ENCODE measurements around the gene SLC12A8. TPM values are rescaled to one million over a fixed set of nuclear protein-coding genes. Genes with fewer than 3 reads are reported as not detected.

The SLC12A8 gene
- total RNA-seq, 4 donors from 2014 or later = 2.3 to 13.1 (median 3.9) TPM

DNA sequence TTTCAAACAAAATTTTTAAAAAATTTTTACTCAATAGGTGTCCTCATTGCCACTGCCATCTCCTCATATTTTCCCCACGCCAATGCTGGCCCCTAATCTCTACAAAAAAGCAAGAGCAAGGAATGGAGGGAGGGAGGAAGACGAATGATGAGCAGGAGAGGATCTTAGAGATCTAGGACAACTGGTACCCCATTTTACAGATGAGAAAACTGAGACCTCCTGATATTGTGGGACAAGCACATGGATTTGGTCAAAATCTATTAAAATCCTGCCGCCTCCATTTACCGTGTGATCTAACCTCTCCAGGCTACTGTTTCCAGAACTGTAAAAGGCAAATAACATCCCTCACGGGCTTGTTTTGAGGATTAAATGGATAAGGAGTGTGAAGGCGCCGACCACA, 161.3 kb downstream of the SLC12A8 start:
- TF ChIP-seq POLR2A (IDR thresholded peaks at IDR 0.05) = no peak
- TF ChIP-seq, protein P1, sequence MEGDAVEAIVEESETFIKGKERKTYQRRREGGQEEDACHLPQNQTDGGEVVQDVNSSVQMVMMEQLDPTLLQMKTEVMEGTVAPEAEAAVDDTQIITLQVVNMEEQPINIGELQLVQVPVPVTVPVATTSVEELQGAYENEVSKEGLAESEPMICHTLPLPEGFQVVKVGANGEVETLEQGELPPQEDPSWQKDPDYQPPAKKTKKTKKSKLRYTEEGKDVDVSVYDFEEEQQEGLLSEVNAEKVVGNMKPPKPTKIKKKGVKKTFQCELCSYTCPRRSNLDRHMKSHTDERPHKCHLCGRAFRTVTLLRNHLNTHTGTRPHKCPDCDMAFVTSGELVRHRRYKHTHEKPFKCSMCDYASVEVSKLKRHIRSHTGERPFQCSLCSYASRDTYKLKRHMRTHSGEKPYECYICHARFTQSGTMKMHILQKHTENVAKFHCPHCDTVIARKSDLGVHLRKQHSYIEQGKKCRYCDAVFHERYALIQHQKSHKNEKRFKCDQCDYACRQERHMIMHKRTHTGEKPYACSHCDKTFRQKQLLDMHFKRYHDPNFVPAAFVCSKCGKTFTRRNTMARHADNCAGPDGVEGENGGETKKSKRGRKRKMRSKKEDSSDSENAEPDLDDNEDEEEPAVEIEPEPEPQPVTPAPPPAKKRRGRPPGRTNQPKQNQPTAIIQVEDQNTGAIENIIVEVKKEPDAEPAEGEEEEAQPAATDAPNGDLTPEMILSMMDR (IDR thresholded peaks at IDR 0.05) = no peak
- H3K4me3 ChIP-seq (ENCODE audit: low read depth, poor library complexity, severe bottlenecking) = no peak overlapping the region
- DNase-seq (ENCODE audit: low spot score in 2 of 2) = no peak
- 67 to 82% methylated on average over 7 of the region's 7 CpGs for WGBS, 2 donors
- intact Hi-C loops (cut with DNase I; ENCODE audit: low total_unique reads) = no loop called here

DNA sequence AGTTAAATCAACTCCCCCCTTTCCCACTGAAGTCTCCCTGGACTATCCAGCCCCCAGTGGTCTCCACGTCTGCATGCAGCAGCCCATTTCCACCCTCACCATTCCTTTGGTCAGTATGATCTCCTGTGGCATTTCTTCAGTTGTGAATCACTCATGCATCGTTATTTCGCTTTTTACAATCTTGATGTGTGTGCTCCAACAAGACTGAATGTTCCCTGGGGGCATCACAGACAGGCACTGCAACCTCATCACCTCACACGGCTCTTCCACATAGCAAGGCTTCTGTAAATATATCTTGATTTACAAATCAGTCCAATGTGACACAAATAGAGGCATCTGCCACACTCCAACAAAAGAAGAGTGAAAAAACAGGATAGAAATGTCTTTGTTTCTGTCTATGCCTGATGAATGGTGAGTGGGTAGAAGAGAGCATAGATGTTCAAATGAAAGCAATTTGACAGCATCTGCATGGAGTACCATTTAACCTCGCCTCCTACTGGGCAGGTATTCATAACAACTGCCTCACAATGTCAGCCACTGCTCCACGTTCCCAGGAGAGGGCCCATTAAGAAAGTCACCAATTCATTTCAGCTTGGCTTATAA, 162.0 kb downstream of the SLC12A8 start:
- no peak overlapping the region for H3K4me3 ChIP-seq (ENCODE audit: low read depth, poor library complexity, severe bottlenecking)
- DNase-seq (ENCODE audit: low spot score in 2 of 2) = no peak
- intact Hi-C loops (cut with DNase I; ENCODE audit: low total_unique reads) = no loop called here
- WGBS, 2 donors = 62 to 66% methylated on average over 6 of the region's 6 CpGs
- no peak for TF ChIP-seq POLR2A (IDR thresholded peaks at IDR 0.05)
- TF ChIP-seq, protein P1 (IDR thresholded peaks at IDR 0.05) = no peak

GRCh38 chr3:125048282-125048681, 164.3 kb downstream of the SLC12A8 start:
- intact Hi-C loops (cut with DNase I; ENCODE audit: low total_unique reads) = no loop called here
- DNase-seq (ENCODE audit: low spot score in 2 of 2) = no peak
- WGBS, 2 donors = 56 to 63% methylated on average over 3 of the region's 3 CpGs
- no peak overlapping the region for H3K4me3 ChIP-seq (ENCODE audit: low read depth, poor library complexity, severe bottlenecking)
- TF ChIP-seq, protein P1 (IDR thresholded peaks at IDR 0.05) = no peak
- no peak for TF ChIP-seq POLR2A (IDR thresholded peaks at IDR 0.05)

GRCh38 chr3:125045965-125046364, 166.6 kb downstream of the SLC12A8 start:
- TF ChIP-seq POLR2A (IDR thresholded peaks at IDR 0.05) = no peak
- TF ChIP-seq, protein P1 (IDR thresholded peaks at IDR 0.05) = no peak
- no peak overlapping the region for H3K4me3 ChIP-seq (ENCODE audit: low read depth, poor library complexity, severe bottlenecking)
- intact Hi-C loops (cut with DNase I; ENCODE audit: low total_unique reads) = no loop called here
- 22 to 26% methylated on average over 2 of the region's 2 CpGs for WGBS, 2 donors
- DNase-seq (ENCODE audit: low spot score in 2 of 2) = no peak

- DNase-seq (ENCODE audit: low spot score in 2 of 2) = no peak
- 82% methylated on average over 5 of the region's 5 CpGs for WGBS, 2 donors
- no peak overlapping the region for H3K4me3 ChIP-seq (ENCODE audit: low read depth, poor library complexity, severe bottlenecking)
- TF ChIP-seq POLR2A (IDR thresholded peaks at IDR 0.05) = no peak
- TF ChIP-seq, protein P1 (IDR thresholded peaks at IDR 0.05) = no peak
- intact Hi-C loops (cut with DNase I; ENCODE audit: low total_unique reads) = no loop called here
Measured at GRCh38 chr3:125045194-125045593, 167.4 kb downstream of the SLC12A8 start.

- no peak for TF ChIP-seq POLR2A (IDR thresholded peaks at IDR 0.05)
- TF ChIP-seq, protein P1 (IDR thresholded peaks at IDR 0.05) = no peak
- 68 to 69% methylated on average over 20 of the region's 20 CpGs for WGBS, 2 donors
- DNase-seq (ENCODE audit: low spot score in 2 of 2) = peak in 1 of 2 donors; percentile 86
- no peak overlapping the region for H3K4me3 ChIP-seq (ENCODE audit: low read depth, poor library complexity, severe bottlenecking)
- intact Hi-C loops (cut with DNase I; ENCODE audit: low total_unique reads) = no loop called here
Measured at GRCh38 chr3:125043599-125044151, 168.9 kb downstream of the SLC12A8 start.
